ENCODE results near the gene EIF4EBP3.

EIF4EBP3 gene

GRCh38 chr5:140547508-140548299 is at the start of gene EIF4EBP3:
Gene EIF4EBP3, plus strand, starts transcription at chr5:140547662. Its CDS starts 76 bp downstream, at chr5:140547738.
- DNase-seq (ENCODE audit: low read depth), result peak; percentile 96

- DNase-seq (ENCODE audit: low read depth), result no peak
Measured at GRCh38 chr5:140497897-140498296, 49.6 kb upstream of the EIF4EBP3 start.

GRCh38 chr5:140498591-140498990 is 48.9 kb upstream of the EIF4EBP3 start:
- DNase-seq (ENCODE audit: low read depth), result no peak

GRCh38 chr5:140502834-140503233 is 44.6 kb upstream of the EIF4EBP3 start:
- DNase-seq (ENCODE audit: low read depth), result no peak

GRCh38 chr5:140509898-140510297 is 37.6 kb upstream of the EIF4EBP3 start:
- DNase-seq (ENCODE audit: low read depth), result no peak

GRCh38 chr5:140513124-140513523 is 34.3 kb upstream of the EIF4EBP3 start:
- DNase-seq (ENCODE audit: low read depth), result no peak

GRCh38 chr5:140524003-140524402 is 23.5 kb upstream of the EIF4EBP3 start:
- DNase-seq (ENCODE audit: low read depth), result no peak

- no peak for DNase-seq (ENCODE audit: low read depth)
Measured at GRCh38 chr5:140540227-140540626, 7.2 kb upstream of the EIF4EBP3 start.

GRCh38 chr5:140542972-140543371 is 4.5 kb upstream of the EIF4EBP3 start:
- no peak for DNase-seq (ENCODE audit: low read depth)

GRCh38 chr5:140544986-140545385 is 2.5 kb upstream of the EIF4EBP3 start:
- DNase-seq (ENCODE audit: low read depth), result no peak

- no peak for DNase-seq (ENCODE audit: low read depth)
Measured at GRCh38 chr5:140545606-140546005, 1.9 kb upstream of the EIF4EBP3 start.

- no peak for DNase-seq (ENCODE audit: low read depth)
Measured at GRCh38 chr5:140546851-140547507, 483 bp upstream of the EIF4EBP3 start.

GRCh38 chr5:140548300-140548688 is 832 bp downstream of the EIF4EBP3 start:
- DNase-seq (ENCODE audit: low read depth), result no peak

GRCh38 chr5:140548791-140549190 is 1.3 kb downstream of the EIF4EBP3 start:
- DNase-seq (ENCODE audit: low read depth), result no peak

- DNase-seq (ENCODE audit: low read depth), result peak; percentile 50
Measured at GRCh38 chr5:140549237-140550144, 2.0 kb downstream of the EIF4EBP3 start.

- DNase-seq (ENCODE audit: low read depth), result no peak
Measured at GRCh38 chr5:140550147-140551079, 3.0 kb downstream of the EIF4EBP3 start.

GRCh38 chr5:140551872-140552271 is 4.4 kb downstream of the EIF4EBP3 start:
- DNase-seq (ENCODE audit: low read depth), result no peak

- no peak for DNase-seq (ENCODE audit: low read depth)
Measured at GRCh38 chr5:140553657-140554056, 6.2 kb downstream of the EIF4EBP3 start.

- DNase-seq (ENCODE audit: low read depth), result peak; percentile 72
Measured at GRCh38 chr5:140554454-140554853, 7.0 kb downstream of the EIF4EBP3 start.

- no peak for DNase-seq (ENCODE audit: low read depth)
Measured at GRCh38 chr5:140555747-140556312, 8.4 kb downstream of the EIF4EBP3 start.

- DNase-seq (ENCODE audit: low read depth), result peak; percentile 41
Measured at GRCh38 chr5:140556438-140556837, 9.0 kb downstream of the EIF4EBP3 start.
